Adrenal gland (tissue), 12 donors: ENCODE data around the gene MYMK. TPM values are rescaled to one million over a fixed set of nuclear protein-coding genes. Genes with fewer than 3 reads are reported as not detected.

Experiments used
- DNase-seq, 7 donors: peaks; one replicate each; pipeline ENCODE4 v3.0.0-alpha.2; 2019 to 2020
- H3K27ac ChIP-seq, 5 donors: fragments of 200-600 bp; sonication (generic) in 4 of 5; 1 replicate in 3 of 5; 2 replicates in 2 of 5; pipeline versions ENCODE4 v1.5.1 to v1.8.0; 2016 to 2020; ENCODE audit warnings: mild to moderate bottlenecking in 1 of 5
- H3K27me3 ChIP-seq: fragments of 200-600 bp; 2 replicates; pipeline ENCODE4 v1.8.0; 2021
- H3K36me3 ChIP-seq, 2 donors: fragments of 200-600 bp; replicated peaks in 1 of 2; 1 replicate in 1 of 2; 2 replicates in 1 of 2; pipeline versions ENCODE4 v1.5.1 to v1.8.0; 2018 to 2022
- H3K4me1 ChIP-seq, 2 donors: fragments of 200-600 bp; replicated peaks in 1 of 2; 1 replicate in 1 of 2; 2 replicates in 1 of 2; pipeline versions ENCODE4 v1.5.1 to v1.8.0; 2018 to 2021
- H3K4me3 ChIP-seq, 4 donors: fragments of 200-600 bp; sonication (generic) in 3 of 4; one replicate each; pipeline ENCODE4 v1.5.1; 2016 to 2018
- H3K9me3 ChIP-seq, 3 donors: fragments of 200-600 bp; sonication (generic) in 1 of 3; replicated peaks in 1 of 3; 1 replicate in 2 of 3; 2 replicates in 1 of 3; pipeline versions ENCODE4 v1.5.1 to v1.8.0; 2016 to 2021
- CTCF ChIP-seq, 6 experiments: fragments of 450-650 bp in 4 of 6; fragments of 200-600 bp in 2 of 6; sonication (generic) in 1 of 6; IDR thresholded peaks; 1 replicate in 5 of 6; 2 replicates in 1 of 6; pipeline versions ENCODE4 v1.5.1 to v1.8.0; 2016 to 2021; ENCODE audit warnings: antibody characterized with exemption in 6 of 6, mild to moderate bottlenecking in 2 of 6, moderate library complexity in 1 of 6
- POLR2A ChIP-seq, 2 donors: fragments of 450-650 bp; IDR thresholded peaks; one replicate each; pipeline ENCODE4 v1.6.1; 2017; ENCODE audit warnings: antibody characterized with exemption in 2 of 2, mild to moderate bottlenecking in 2 of 2, moderate library complexity in 1 of 2
- WGBS, 4 donors: extraction: QIAGEN DNeasy Blood & Tissue Kit in 2 of 4; methylation state at CpG; one replicate each; pipeline versions ENCODE4 v1.1.5 to v1.1.7; 2013 to 2017; 5-methylcytosine and 5-hydroxymethylcytosine counted together
- intact Hi-C, 2 donors: fragments of 100-400 bp; cut with DNase I; formaldehyde crosslinking; loops; one replicate each; pipeline versions ENCODE4 v1.14.1 to v1.15.0; 2022 to 2023
- polyA plus RNA-seq, 3 donors: library from polyadenylated mRNA; stranded (reverse); fragments of 200-250 nt in 2 of 3; fragments of 350-450 nt in 1 of 3; fragmentation: Illumina TruSeq in 1 of 3; extraction: RNeasy Lipid Tissue Mini Kit (QIAGEN cat#74804) in 1 of 3; gene quantifications; one replicate each; pipeline ENCODE4 v1.2.3, GENCODE V29; 2013 to 2014
- total RNA-seq, 9 donors: library from RNA; depleted of rRNA in 4 of 9; stranded (reverse); fragments of >200 nt in 4 of 9; fragments of 120-200 nt in 1 of 9; fragmentation: NEBNext Ultra II Directional in 1 of 9; extraction: Animal tissue kit (Norgen Biotek cat#: 25700) in 1 of 9; gene quantifications; one replicate each; pipeline versions ENCODE4 v1.1.0 to v1.2.4, GENCODE V29; 2013 to 2023
- donor health status: healthy with polysubstance abuse.
- donor health status: Bipolar disorder and iron deficiency.
- donor health status: DM: yes; HTN: yes; CAD: no.
- donor health status: DM: no; HTN: no; CAD: no.
- donor health status: DM: no; HTN: no; CAD: no.
- donor health status: DM: yes; HTN: yes; CAD: no.

Gene MYMK
- total and polyA plus RNA-seq, 12 donors, result not detected

GRCh38 chr9:133509179-133510083, 15.3 kb downstream of the MYMK start:
- peaks cover 9 to 25% of the 10 kb centered on the region in 2 donors for H3K4me1 ChIP-seq
- intact Hi-C loops, result no loop called here
- no peaks in the 10 kb centered on the region for H3K27me3 ChIP-seq
- 35 to 45% (median 39%) methylated on average over 16 to 26 of the region's 26 CpGs for WGBS, 4 donors
- TF ChIP-seq POLR2A (IDR thresholded peaks at IDR 0.05) (no peak), CTCF (IDR thresholded peaks at IDR 0.05) (no peak)
- H3K4me3 ChIP-seq, result no peak overlapping the region
- no peaks in the 10 kb centered on the region for H3K36me3 ChIP-seq
- H3K9me3 ChIP-seq, result no peaks in the 10 kb centered on the region
- no peak for DNase-seq
- no peak overlapping the region for H3K27ac ChIP-seq

- WGBS, 4 donors, result 83 to 95% (median 87%) methylated on average over 5 to 8 of the region's 8 CpGs
- Histone ChIP-seq H3K4me3 (no peak overlapping the region), H3K9me3 (no peaks in the 10 kb centered on the region), H3K27me3 (no peaks in the 10 kb centered on the region), H3K4me1 (peaks cover 9 to 23% of the 10 kb centered on the region in 2 donors), H3K27ac (no peak overlapping the region), H3K36me3 (no peaks in the 10 kb centered on the region)
- TF ChIP-seq POLR2A (IDR thresholded peaks at IDR 0.05) (no peak), CTCF (IDR thresholded peaks at IDR 0.05) (no peak)
- DNase-seq, result no peak
- intact Hi-C loops, result no loop called here
Measured at GRCh38 chr9:133508046-133508445, 16.7 kb downstream of the MYMK start.

GRCh38 chr9:133507246-133507965, 17.4 kb downstream of the MYMK start:
- Histone ChIP-seq H3K4me1 (peaks cover 9 to 23% of the 10 kb centered on the region in 2 donors), H3K36me3 (no peaks in the 10 kb centered on the region), H3K9me3 (peaks cover 0 to 5% (median 0%) of the 10 kb centered on the region in 3 donors), H3K27me3 (no peaks in the 10 kb centered on the region), H3K4me3 (no peak overlapping the region), H3K27ac (peak overlapping the region in 3 of 5 donors; percentile 11 to 79 (median 49))
- DNase-seq, result no peak
- TF ChIP-seq POLR2A (IDR thresholded peaks at IDR 0.05) (no peak), CTCF (IDR thresholded peaks at IDR 0.05) (no peak)
- 90 to 93% (median 91%) methylated on average over 19 to 24 of the region's 24 CpGs for WGBS, 4 donors
- intact Hi-C loops, result no loop called here

GRCh38 chr9:133506653-133507038, 18.1 kb downstream of the MYMK start:
- H3K4me3 ChIP-seq, result no peak overlapping the region
- intact Hi-C loops, result no loop called here
- H3K27me3 ChIP-seq, result no peaks in the 10 kb centered on the region
- peaks cover 9 to 23% of the 10 kb centered on the region in 2 donors for H3K4me1 ChIP-seq
- peak overlapping the region in 3 of 5 donors; percentile 11 to 79 (median 49) for H3K27ac ChIP-seq
- peaks cover 0 to 11% (median 0%) of the 10 kb centered on the region in 3 donors for H3K9me3 ChIP-seq
- peak in 1 of 6 experiments; percentile 10 for TF ChIP-seq CTCF (IDR thresholded peaks at IDR 0.05)
- TF ChIP-seq POLR2A (IDR thresholded peaks at IDR 0.05), result no peak
- DNase-seq, result peak; percentile 49 to 87 (median 79)
- WGBS, 4 donors, result 42 to 58% (median 43%) methylated on average over 14 to 18 of the region's 18 CpGs
- no peaks in the 10 kb centered on the region for H3K36me3 ChIP-seq
